Measurements from ENCODE around the gene COL26A1.

DNA sequence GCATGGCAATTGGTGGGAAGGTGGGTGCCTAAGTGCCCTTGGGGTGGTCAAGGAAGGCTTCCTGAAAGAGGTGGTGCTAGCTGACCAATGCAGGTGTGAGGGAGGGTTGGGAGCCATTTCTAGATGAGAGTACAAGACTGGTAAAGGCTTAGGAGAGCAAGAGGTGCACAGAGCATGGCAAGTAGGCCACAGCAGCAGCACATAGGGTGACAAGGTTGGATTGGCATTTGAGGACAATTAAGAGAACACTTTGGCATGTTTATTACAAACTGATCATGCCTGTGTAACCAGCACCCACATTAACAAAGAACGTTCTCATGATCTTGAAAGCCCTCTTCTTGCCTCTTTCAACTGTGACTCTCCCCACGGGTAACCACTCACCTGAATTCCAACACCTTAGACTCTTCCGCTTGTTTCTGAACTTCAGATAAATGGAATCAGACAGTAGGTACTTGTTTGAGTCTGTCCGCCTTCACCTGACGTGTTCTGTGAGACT is 158.8 kb downstream of the COL26A1 start:
- TF ChIP-seq, protein P1, sequence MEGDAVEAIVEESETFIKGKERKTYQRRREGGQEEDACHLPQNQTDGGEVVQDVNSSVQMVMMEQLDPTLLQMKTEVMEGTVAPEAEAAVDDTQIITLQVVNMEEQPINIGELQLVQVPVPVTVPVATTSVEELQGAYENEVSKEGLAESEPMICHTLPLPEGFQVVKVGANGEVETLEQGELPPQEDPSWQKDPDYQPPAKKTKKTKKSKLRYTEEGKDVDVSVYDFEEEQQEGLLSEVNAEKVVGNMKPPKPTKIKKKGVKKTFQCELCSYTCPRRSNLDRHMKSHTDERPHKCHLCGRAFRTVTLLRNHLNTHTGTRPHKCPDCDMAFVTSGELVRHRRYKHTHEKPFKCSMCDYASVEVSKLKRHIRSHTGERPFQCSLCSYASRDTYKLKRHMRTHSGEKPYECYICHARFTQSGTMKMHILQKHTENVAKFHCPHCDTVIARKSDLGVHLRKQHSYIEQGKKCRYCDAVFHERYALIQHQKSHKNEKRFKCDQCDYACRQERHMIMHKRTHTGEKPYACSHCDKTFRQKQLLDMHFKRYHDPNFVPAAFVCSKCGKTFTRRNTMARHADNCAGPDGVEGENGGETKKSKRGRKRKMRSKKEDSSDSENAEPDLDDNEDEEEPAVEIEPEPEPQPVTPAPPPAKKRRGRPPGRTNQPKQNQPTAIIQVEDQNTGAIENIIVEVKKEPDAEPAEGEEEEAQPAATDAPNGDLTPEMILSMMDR (IDR thresholded peaks at IDR 0.05; ENCODE audit: poor library complexity, severe bottlenecking): no peak
- TF ChIP-seq EP300 (conservative IDR thresholded peaks at IDR 0.05; ENCODE audit: poor library complexity, severe bottlenecking): no peak
- TF ChIP-seq POLR2AphosphoS5 (IDR thresholded peaks at IDR 0.05): no peak
- TF ChIP-seq TAF1 (IDR thresholded peaks at IDR 0.05; ENCODE audit: low read depth): no peak
- TF ChIP-seq EZH2 (IDR thresholded peaks at IDR 0.05; ENCODE audit: borderline replicate concordance, insufficient read depth, low read length, poor library complexity, severe bottlenecking): no peak
- no peak for TF ChIP-seq RAD21 (conservative IDR thresholded peaks at IDR 0.05)
- TF ChIP-seq, protein P2, sequence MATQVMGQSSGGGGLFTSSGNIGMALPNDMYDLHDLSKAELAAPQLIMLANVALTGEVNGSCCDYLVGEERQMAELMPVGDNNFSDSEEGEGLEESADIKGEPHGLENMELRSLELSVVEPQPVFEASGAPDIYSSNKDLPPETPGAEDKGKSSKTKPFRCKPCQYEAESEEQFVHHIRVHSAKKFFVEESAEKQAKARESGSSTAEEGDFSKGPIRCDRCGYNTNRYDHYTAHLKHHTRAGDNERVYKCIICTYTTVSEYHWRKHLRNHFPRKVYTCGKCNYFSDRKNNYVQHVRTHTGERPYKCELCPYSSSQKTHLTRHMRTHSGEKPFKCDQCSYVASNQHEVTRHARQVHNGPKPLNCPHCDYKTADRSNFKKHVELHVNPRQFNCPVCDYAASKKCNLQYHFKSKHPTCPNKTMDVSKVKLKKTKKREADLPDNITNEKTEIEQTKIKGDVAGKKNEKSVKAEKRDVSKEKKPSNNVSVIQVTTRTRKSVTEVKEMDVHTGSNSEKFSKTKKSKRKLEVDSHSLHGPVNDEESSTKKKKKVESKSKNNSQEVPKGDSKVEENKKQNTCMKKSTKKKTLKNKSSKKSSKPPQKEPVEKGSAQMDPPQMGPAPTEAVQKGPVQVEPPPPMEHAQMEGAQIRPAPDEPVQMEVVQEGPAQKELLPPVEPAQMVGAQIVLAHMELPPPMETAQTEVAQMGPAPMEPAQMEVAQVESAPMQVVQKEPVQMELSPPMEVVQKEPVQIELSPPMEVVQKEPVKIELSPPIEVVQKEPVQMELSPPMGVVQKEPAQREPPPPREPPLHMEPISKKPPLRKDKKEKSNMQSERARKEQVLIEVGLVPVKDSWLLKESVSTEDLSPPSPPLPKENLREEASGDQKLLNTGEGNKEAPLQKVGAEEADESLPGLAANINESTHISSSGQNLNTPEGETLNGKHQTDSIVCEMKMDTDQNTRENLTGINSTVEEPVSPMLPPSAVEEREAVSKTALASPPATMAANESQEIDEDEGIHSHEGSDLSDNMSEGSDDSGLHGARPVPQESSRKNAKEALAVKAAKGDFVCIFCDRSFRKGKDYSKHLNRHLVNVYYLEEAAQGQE (IDR thresholded peaks at IDR 0.05; ENCODE audit: borderline replicate concordance): no peak

All from neural cell (in vitro differentiated cells).